ENCODE data around the gene SEMA3D. TPM values are rescaled to one million over a fixed set of nuclear protein-coding genes. Genes with fewer than 3 reads are reported as not detected.

The SEMA3D gene
- total and polyA plus RNA-seq, 9 of the 15 experiments (the other 6 are each of a cell fraction or from before 2014, with no cell fraction given) = 0.01 to 0.10 (median 0.04) TPM; not detected in 1

DNA sequence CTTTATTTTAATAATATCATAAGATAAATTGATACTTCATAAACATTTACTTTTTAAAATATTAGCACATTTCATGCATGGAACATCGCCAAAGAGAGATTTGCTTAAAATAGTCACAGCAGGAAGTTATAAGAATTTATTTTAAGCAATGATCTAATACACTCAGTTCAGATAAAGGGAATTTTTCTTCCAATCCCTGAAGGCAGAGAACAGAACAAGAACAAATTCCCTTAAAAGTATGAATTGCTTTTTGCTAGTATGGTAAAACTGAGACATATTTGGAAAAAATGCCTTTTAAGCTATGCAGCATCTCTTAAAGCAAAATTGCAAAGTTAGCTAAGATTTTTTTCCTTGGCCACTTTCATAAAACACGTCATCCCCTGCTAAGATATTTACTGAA lies 91.0 kb downstream of the SEMA3D start (continued):
- TF ChIP-seq, protein P1, sequence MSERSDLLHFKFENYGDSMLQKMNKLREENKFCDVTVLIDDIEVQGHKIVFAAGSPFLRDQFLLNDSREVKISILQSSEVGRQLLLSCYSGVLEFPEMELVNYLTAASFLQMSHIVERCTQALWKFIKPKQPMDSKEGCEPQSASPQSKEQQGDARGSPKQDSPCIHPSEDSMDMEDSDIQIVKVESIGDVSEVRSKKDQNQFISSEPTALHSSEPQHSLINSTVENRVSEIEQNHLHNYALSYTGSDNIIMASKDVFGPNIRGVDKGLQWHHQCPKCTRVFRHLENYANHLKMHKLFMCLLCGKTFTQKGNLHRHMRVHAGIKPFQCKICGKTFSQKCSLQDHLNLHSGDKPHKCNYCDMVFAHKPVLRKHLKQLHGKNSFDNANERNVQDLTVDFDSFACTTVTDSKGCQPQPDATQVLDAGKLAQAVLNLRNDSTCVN (CRISPR knock-in tag; IDR thresholded peaks at IDR 0.05) = no peak
- TF ChIP-seq BMI1 (IDR thresholded peaks at IDR 0.05; ENCODE audit: low read length) (no peak), SOX6 (IDR thresholded peaks at IDR 0.05) (no peak)

- ChIA-PET POLR2A (no interaction called here), CTCF (ENCODE audit: low intra/inter-chr PET ratio) (no interaction called here)
- TF ChIP-seq EZH2 (IDR thresholded peaks at IDR 0.05; ENCODE audit: borderline replicate concordance, low read depth, low read length) (no peak), FOXK2 (conservative IDR thresholded peaks at IDR 0.05 in 1 of 2, IDR thresholded peaks at IDR 0.05 in 1 of 2; ENCODE audit: low read depth in 2 of 2) (no peak), TAF1 (IDR thresholded peaks at IDR 0.05; ENCODE audit: control insufficient read depth, extremely low read depth, insufficient read depth, low read length, severe bottlenecking) (no peak), XRCC3 (IDR thresholded peaks at IDR 0.05) (no peak)
- Histone ChIP-seq H3K4me1 (replicated peaks in 1 of 2; ENCODE audit: control insufficient read depth in 2 of 2, insufficient read depth in 2 of 2, low read length in 2 of 2) (no peaks in the 10 kb centered on the region), H4K20me1 (replicated peaks; ENCODE audit: control insufficient read depth, insufficient read depth, low read length) (no peaks in the 10 kb centered on the region), H3K27ac (ENCODE audit: extremely low read depth, low read depth, low read length) (no peak overlapping the region), H3K36me3 (ENCODE audit: control insufficient read depth, insufficient read depth, low read length) (no peaks in the 10 kb centered on the region), H3K27me3 (ENCODE audit: control insufficient read depth in 2 of 2, insufficient read depth in 2 of 2, low read length in 2 of 2) (no peaks in the 10 kb centered on the region), H3K9ac (ENCODE audit: insufficient read depth in 1 of 2, low read depth in 2 of 2, low read length in 2 of 2) (no peak overlapping the region), H3K4me3 (no peak overlapping the region), H3K9me3 (replicated peaks; ENCODE audit: control insufficient read depth, insufficient read depth, low read depth, low read length) (no peaks in the 10 kb centered on the region), H3K9me1 (ENCODE audit: control insufficient read depth, insufficient read depth, low read length) (no peaks in the 10 kb centered on the region), H3K79me2 (ENCODE audit: control insufficient read depth, insufficient read depth, low read length) (no peaks in the 10 kb centered on the region), H3K4me2 (ENCODE audit: insufficient read depth, low read length) (no peak overlapping the region), H2AFZ (ENCODE audit: low read depth, low read length) (no peak overlapping the region)
- intact Hi-C loops (cut with micrococcal nuclease) (no loop called here), in situ Hi-C loops (cut with MboI) (no loop called here)
- no TSS peak for BruUV-seq (replicated peaks)
- ATAC-seq = no peak
- no peak for DNase-seq (ENCODE audit: extremely low read depth in 1 of 4, low spot score in 3 of 4)
- FAIRE-seq = no peak
- 3% methylated on average over 2 of the region's 2 CpGs for WGBS (ENCODE audit: insufficient coverage, low coverage, missing lambda C conversion rate)
Observed at GRCh38 chr7:85095366-85095765, 91.5 kb downstream of the SEMA3D start.

Data from K562 (cell line).